Measurements from ENCODE around the gene CARNS1. TPM values are rescaled to one million over a fixed set of nuclear protein-coding genes. Genes with fewer than 3 reads are reported as not detected.

CARNS1 gene
- total and polyA plus RNA-seq, 2 of the 13 experiments (the other 11 are each of a cell fraction or from before 2014, with no cell fraction given), result not detected

DNA sequence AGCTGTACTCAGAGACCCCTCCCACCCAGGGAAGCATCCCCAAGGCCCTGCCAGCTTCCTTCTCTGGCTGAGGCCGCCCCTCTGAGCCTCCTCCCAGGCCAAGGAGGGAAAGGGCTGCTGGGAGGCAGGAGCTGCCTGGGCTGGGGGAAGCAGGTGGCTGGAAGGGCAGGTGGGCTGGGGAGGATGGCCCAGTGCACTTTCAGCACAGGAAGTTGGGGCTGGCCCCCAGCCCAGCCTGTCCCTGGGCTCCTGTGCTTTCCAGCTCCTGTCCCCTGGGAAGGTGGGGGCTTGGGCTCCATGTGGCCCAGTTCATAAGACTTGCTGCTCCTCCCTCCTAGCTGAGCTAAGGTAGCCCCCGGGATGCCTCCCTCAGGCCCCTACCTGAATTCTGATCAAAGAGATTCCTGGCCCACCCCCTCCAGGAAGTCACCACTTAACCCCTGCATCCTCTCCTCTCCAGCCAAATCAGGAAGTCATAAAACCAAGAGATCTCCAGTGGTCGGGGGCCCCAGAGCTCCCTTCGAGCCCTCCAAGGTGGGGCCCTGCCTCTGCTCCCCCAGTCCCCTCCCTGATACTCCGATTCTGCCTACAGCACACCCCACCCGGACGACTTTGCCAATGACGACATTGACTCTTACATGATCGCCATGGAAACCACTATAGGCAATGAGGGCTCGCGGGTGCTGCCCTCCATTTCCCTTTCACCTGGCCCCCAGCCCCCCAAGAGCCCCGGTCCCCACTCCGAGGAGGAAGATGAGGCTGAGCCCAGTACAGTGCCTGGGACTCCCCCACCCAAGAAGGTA is 18.7 kb upstream of the CARNS1 start:
- 98% methylated on average over 12 of the region's 13 CpGs for WGBS (ENCODE audit: low lambda C conversion rate)
- Histone ChIP-seq H3K79me2 (ENCODE audit: insufficient read depth, low read length) (peaks cover 20% of the 10 kb centered on the region), H3K27me3 (ENCODE audit: control insufficient read depth in 1 of 2, insufficient read depth in 2 of 2, low read length in 2 of 2) (no peaks in the 10 kb centered on the region), H2AFZ (ENCODE audit: low read length) (no peak overlapping the region), H3K9me3 (ENCODE audit: low read length) (no peaks in the 10 kb centered on the region), H3K4me2 (ENCODE audit: low read depth, low read length) (no peak overlapping the region), H3K4me3 (replicated peaks in 1 of 3; ENCODE audit: insufficient read depth in 1 of 3, low read depth in 2 of 3, low read length in 3 of 3) (no peak overlapping the region), H3K27ac (ENCODE audit: extremely low read length, insufficient read depth, low read length) (no peak overlapping the region), H3K36me3 (replicated peaks in 1 of 2; ENCODE audit: control insufficient read depth in 1 of 2, insufficient read depth in 2 of 2, low read length in 2 of 2) (peaks cover 19 to 27% of the 10 kb centered on the region in 2 experiments; a peak in 4 of 5 replicates), H3K9ac (ENCODE audit: insufficient read depth, low read depth, low read length) (no peak overlapping the region), H4K20me1 (ENCODE audit: insufficient read depth, low read length) (peaks cover 3% of the 10 kb centered on the region; the same call in 1 of the 2 replicates), H3K4me1 (ENCODE audit: insufficient read depth, low read length) (peaks cover 26% of the 10 kb centered on the region)
- TF ChIP-seq, protein P1, sequence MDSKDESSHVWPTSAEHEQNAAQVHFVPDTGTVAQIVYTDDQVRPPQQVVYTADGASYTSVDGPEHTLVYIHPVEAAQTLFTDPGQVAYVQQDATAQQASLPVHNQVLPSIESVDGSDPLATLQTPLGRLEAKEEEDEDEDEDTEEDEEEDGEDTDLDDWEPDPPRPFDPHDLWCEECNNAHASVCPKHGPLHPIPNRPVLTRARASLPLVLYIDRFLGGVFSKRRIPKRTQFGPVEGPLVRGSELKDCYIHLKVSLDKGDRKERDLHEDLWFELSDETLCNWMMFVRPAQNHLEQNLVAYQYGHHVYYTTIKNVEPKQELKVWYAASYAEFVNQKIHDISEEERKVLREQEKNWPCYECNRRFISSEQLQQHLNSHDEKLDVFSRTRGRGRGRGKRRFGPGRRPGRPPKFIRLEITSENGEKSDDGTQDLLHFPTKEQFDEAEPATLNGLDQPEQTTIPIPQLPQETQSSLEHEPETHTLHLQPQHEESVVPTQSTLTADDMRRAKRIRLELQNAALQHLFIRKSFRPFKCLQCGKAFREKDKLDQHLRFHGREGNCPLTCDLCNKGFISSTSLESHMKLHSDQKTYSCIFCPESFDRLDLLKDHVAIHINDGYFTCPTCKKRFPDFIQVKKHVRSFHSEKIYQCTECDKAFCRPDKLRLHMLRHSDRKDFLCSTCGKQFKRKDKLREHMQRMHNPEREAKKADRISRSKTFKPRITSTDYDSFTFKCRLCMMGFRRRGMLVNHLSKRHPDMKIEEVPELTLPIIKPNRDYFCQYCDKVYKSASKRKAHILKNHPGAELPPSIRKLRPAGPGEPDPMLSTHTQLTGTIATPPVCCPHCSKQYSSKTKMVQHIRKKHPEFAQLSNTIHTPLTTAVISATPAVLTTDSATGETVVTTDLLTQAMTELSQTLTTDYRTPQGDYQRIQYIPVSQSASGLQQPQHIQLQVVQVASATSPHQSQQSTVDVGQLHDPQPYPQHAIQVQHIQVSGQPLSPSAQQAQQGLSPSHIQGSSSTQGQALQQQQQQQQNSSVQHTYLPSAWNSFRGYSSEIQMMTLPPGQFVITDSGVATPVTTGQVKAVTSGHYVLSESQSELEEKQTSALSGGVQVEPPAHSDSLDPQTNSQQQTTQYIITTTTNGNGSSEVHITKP (CRISPR knock-in tag; IDR thresholded peaks at IDR 0.05; ENCODE audit: low read depth), result no peak
- TF ChIP-seq RBM22 (optimal IDR thresholded peaks at IDR 0.05; ENCODE audit: low read length) (peak; percentile 63), ZNF569 (CRISPR knock-in tag; IDR thresholded peaks at IDR 0.05; ENCODE audit: borderline replicate concordance) (no peak)
- TF ChIP-seq, protein P2, sequence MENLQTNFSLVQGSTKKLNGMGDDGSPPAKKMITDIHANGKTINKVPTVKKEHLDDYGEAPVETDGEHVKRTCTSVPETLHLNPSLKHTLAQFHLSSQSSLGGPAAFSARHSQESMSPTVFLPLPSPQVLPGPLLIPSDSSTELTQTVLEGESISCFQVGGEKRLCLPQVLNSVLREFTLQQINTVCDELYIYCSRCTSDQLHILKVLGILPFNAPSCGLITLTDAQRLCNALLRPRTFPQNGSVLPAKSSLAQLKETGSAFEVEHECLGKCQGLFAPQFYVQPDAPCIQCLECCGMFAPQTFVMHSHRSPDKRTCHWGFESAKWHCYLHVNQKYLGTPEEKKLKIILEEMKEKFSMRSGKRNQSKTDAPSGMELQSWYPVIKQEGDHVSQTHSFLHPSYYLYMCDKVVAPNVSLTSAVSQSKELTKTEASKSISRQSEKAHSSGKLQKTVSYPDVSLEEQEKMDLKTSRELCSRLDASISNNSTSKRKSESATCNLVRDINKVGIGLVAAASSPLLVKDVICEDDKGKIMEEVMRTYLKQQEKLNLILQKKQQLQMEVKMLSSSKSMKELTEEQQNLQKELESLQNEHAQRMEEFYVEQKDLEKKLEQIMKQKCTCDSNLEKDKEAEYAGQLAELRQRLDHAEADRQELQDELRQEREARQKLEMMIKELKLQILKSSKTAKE (CRISPR knock-in tag; IDR thresholded peaks at IDR 0.05; ENCODE audit: borderline replicate concordance), result no peak
- ATAC-seq (no peak), FAIRE-seq (no peak), DNase-seq (ENCODE audit: low spot score) (no peak)
- in situ Hi-C loops (cut with HindIII; ENCODE audit: extremely low pct_ligation_motif_present, low pct_unique_long_range_greater_than_20kb), result no loop called here
- ChIA-PET CTCF (ENCODE audit: low intra/inter-chr PET ratio, low total read pairs) (no interaction called here), POLR2A (no interaction called here)
- BruUV-seq (replicated peaks), result no TSS peak
- intact Hi-C loops (cut with micrococcal nuclease; ENCODE audit: unreplicated experiment), result no loop called here
